GM18520 (cell line): ENCODE measurements around the gene FUBP1.
"Not testable (repeated sequence)": the region's sequence is repeated elsewhere in the genome, so short reads cannot be mapped to it uniquely, and the experiment has no call there.

ENCODE experiments used
- ATAC-seq: cut with Tn5 transposase; IDR thresholded peaks from one replicate; pipeline ENCODE4 v1.9.1; 2021; ENCODE audit not compliant: unreplicated experiment

Gene FUBP1

GRCh38 chr1:77945345-77945744, 33.5 kb downstream of the FUBP1 start:
- no peak for ATAC-seq

DNA sequence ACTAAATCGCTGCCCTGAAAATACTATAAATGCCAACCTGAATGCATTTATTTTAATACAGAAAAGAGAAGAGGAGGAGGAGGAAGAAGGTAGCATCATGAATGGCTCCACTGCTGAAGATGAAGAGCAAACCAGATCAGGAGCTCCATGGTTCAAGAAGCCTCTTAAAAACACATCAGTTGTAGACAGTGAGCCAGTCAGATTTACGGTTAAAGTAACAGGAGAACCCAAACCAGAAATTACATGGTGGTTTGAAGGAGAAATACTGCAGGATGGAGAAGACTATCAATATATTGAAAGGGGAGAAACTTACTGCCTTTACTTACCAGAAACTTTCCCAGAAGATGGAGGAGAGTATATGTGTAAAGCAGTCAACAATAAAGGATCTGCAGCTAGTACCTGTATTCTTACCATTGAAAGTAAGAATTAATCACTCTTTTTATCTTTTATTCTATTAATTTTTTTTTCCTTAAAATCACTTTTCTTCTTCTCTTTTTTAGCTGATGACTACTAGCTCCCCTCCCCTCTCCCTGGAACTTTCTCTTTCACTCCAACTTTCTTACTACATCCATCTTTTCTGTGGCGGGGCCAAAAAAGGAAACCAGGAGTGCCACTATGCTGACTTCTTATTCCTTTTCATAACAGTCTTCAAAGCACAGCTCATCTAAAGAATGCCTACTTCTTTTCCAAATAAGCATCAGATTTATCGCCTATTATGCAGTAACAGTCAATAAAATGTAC, 36.3 kb downstream of the FUBP1 start:
- no peak for ATAC-seq

DNA sequence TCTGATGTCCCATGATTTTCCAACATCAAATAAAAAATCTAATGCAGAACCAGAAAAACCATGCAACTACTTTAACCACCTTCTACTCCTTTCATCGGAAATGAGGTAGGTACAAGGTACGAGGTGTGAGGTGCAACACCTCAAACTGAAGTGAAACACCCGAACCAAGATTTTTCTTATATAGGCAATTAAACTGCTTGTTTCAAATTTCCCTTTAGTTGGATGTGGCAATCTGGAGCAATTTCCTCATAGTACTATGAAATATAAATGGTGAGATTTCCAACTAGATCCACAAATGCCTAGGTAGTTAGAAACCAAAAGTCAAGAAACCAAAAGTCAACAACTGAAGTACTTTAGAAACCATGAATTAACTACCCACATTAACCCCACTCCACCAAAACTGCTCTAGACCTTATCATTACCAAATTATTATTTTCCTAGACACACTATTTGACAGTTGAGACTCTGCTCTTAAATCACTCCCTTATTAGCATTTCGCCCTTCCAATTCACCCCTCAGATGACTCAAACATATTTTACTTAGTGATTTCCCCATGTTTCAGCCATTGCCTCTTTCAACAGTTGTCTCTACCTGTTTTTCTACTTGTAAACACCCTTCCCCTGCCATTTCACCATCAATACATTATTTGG, 37.8 kb downstream of the FUBP1 start:
- no peak for ATAC-seq

GRCh38 chr1:77938651-77939050, 40.2 kb downstream of the FUBP1 start:
- no peak for ATAC-seq

GRCh38 chr1:77929806-77930205, 49.1 kb downstream of the FUBP1 start:
- no peak for ATAC-seq

- no peak for ATAC-seq
Observed at GRCh38 chr1:77927414-77927813, 51.5 kb downstream of the FUBP1 start.

GRCh38 chr1:77926561-77927357, 52.1 kb downstream of the FUBP1 start:
- ATAC-seq: peak; percentile 52

DNA sequence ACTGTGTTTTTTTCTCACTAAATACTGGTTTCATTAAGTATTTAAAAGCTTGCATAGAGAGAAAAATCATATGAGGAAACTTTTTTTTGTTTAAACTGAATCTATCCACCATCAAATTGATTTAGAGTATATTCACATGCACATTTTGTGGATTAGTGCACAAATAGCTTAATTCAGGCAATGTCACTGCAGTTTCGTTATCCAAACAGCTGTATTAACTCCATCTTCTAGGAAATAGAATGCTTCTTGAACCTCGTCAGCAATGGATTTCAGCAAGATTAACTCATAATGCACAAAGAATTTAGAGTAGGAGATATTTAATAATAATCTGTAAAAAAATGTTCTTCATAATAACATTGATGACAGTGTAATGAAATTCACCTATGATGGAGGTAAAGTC, 52.9 kb downstream of the FUBP1 start:
- ATAC-seq: no peak

GRCh38 chr1:77925518-77925917, 53.4 kb downstream of the FUBP1 start:
- no peak for ATAC-seq

GRCh38 chr1:77918918-77919317, 60.0 kb downstream of the FUBP1 start:
- not testable (repeated sequence) for ATAC-seq

DNA sequence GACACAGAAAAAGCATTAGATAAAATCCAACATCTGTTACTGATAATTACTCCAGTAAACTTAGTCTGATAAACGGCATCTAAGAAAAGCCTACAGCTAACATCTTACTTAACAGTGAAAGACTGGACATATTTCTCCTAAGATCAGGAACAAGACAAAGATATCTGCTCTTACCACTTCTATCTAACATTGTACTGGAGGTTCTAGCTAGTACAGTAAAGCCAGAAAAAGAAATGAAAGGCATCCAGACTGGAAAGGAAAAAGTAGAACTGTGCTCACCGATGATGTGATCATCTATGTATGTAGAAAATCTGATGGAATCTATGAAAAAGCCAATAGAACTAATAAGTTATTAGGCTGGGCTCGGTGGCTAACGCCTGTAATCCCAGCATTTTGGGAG, 68.8 kb downstream of the FUBP1 start:
- ATAC-seq: no peak

DNA sequence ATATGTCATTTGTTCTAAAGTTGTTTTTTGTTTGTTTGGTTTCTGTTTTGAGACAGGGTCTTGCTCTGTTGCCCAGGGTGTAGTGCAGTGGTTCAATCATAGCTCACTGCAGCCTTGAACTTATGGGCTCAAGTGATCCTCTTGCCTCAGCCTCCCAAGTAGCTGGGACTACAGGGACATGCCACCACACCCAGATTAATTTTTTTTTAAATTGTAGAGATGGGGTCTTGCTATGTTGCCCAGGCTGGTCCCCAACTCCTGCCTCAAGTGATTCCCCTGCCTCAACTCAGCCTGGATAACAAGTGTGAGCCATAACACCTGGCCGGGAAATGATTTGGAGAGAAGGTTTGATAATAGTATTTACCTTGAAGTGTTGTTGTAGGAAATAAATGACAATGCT, 72.2 kb downstream of the FUBP1 start:
- no peak for ATAC-seq

DNA sequence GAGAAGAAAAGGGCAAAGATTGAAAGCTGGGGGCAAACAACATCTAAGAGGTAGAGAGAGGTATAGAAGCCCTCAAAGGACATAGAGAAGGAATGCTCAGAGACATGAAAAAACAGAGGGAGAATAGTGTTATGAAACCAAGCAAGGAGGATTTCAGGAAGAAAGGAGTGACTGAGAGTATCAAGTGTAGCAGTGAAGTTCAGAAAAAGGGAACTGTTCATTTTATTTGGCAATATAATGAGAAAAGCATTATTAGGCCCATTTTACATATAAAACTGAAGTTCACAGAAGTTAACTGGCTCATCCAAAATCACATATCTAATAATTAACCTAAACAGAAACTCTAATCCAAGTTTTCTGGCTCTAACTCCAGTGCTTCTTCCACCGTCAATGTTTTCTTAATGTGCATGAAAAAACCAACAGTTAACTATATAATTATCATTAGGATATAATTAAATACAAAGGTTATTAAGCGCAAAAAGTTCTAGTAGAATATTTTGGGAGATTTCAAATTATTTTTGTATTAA, 72.8 kb downstream of the FUBP1 start:
- ATAC-seq: no peak

- ATAC-seq: no peak
Observed at GRCh38 chr1:77905603-77906002, 73.3 kb downstream of the FUBP1 start.

DNA sequence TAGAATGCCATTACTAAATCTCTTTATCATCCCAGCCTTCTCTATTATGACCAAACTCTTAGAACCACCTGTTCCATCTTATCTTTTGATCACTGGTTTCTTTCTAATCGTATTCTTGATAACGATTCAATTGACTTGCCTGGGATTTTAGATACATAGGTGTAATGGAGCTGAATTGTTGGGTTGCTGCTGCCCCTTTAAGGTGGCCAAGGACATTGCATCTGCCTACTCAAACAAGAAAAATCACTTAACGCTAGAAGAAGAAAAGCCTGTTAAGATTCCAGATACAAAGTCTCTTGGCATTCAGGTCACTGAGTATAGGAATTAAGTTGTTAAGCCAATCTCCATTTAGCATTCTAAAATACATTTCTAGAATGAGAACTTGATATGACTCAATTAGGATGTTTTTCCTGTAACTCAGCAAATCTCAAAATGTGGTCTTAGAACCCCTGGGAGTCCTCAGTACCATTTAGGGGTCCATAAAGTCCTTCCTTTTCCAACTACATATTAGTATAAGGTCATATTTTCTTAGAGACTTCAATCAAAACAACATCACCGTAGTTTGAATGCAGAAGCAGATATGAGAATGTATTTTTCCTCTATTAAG, 78.1 kb downstream of the FUBP1 start:
- ATAC-seq: no peak

GRCh38 chr1:77899647-77900320, 79.1 kb downstream of the FUBP1 start:
- ATAC-seq: no peak
